ENCODE data around the gene ZFX. TPM values are rescaled to one million over a fixed set of nuclear protein-coding genes. Genes with fewer than 3 reads are reported as not detected.

The ZFX gene
- total and polyA plus RNA-seq, 2 of the 8 experiments (the other 6 are each of a cell fraction or from before 2014, with no cell fraction given), result 2.8 to 22.0 TPM

DNA sequence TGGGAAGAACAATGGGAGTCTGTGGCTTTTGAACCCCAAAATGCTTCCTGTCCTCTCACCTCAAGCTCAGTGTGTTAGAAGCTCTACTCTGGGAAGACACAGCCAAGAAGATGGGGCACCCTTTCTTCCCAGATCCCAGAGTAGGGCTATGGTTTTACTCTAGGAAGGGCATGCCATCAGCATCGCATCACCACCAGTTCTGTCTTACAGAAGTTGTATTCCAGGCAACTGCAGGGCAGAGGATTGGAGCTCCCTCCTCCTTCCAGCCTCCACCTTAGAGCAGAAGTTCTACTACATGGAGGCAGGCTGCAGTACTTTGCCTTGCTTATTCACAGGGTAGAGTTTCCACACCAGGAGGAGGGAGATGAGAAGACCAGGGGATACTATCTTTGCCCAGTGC is 18.1 kb upstream of the ZFX start (continued):
- TF ChIP-seq SIN3A (conservative IDR thresholded peaks at IDR 0.05 in 1 of 2, IDR thresholded peaks at IDR 0.05 in 1 of 2; ENCODE audit: low read depth in 1 of 2, low read length in 2 of 2), result no peak
- TF ChIP-seq, protein P1, sequence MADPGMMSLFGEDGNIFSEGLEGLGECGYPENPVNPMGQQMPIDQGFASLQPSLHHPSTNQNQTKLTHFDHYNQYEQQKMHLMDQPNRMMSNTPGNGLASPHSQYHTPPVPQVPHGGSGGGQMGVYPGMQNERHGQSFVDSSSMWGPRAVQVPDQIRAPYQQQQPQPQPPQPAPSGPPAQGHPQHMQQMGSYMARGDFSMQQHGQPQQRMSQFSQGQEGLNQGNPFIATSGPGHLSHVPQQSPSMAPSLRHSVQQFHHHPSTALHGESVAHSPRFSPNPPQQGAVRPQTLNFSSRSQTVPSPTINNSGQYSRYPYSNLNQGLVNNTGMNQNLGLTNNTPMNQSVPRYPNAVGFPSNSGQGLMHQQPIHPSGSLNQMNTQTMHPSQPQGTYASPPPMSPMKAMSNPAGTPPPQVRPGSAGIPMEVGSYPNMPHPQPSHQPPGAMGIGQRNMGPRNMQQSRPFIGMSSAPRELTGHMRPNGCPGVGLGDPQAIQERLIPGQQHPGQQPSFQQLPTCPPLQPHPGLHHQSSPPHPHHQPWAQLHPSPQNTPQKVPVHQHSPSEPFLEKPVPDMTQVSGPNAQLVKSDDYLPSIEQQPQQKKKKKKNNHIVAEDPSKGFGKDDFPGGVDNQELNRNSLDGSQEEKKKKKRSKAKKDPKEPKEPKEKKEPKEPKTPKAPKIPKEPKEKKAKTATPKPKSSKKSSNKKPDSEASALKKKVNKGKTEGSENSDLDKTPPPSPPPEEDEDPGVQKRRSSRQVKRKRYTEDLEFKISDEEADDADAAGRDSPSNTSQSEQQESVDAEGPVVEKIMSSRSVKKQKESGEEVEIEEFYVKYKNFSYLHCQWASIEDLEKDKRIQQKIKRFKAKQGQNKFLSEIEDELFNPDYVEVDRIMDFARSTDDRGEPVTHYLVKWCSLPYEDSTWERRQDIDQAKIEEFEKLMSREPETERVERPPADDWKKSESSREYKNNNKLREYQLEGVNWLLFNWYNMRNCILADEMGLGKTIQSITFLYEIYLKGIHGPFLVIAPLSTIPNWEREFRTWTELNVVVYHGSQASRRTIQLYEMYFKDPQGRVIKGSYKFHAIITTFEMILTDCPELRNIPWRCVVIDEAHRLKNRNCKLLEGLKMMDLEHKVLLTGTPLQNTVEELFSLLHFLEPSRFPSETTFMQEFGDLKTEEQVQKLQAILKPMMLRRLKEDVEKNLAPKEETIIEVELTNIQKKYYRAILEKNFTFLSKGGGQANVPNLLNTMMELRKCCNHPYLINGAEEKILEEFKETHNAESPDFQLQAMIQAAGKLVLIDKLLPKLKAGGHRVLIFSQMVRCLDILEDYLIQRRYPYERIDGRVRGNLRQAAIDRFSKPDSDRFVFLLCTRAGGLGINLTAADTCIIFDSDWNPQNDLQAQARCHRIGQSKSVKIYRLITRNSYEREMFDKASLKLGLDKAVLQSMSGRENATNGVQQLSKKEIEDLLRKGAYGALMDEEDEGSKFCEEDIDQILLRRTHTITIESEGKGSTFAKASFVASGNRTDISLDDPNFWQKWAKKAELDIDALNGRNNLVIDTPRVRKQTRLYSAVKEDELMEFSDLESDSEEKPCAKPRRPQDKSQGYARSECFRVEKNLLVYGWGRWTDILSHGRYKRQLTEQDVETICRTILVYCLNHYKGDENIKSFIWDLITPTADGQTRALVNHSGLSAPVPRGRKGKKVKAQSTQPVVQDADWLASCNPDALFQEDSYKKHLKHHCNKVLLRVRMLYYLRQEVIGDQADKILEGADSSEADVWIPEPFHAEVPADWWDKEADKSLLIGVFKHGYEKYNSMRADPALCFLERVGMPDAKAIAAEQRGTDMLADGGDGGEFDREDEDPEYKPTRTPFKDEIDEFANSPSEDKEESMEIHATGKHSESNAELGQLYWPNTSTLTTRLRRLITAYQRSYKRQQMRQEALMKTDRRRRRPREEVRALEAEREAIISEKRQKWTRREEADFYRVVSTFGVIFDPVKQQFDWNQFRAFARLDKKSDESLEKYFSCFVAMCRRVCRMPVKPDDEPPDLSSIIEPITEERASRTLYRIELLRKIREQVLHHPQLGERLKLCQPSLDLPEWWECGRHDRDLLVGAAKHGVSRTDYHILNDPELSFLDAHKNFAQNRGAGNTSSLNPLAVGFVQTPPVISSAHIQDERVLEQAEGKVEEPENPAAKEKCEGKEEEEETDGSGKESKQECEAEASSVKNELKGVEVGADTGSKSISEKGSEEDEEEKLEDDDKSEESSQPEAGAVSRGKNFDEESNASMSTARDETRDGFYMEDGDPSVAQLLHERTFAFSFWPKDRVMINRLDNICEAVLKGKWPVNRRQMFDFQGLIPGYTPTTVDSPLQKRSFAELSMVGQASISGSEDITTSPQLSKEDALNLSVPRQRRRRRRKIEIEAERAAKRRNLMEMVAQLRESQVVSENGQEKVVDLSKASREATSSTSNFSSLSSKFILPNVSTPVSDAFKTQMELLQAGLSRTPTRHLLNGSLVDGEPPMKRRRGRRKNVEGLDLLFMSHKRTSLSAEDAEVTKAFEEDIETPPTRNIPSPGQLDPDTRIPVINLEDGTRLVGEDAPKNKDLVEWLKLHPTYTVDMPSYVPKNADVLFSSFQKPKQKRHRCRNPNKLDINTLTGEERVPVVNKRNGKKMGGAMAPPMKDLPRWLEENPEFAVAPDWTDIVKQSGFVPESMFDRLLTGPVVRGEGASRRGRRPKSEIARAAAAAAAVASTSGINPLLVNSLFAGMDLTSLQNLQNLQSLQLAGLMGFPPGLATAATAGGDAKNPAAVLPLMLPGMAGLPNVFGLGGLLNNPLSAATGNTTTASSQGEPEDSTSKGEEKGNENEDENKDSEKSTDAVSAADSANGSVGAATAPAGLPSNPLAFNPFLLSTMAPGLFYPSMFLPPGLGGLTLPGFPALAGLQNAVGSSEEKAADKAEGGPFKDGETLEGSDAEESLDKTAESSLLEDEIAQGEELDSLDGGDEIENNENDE (IDR thresholded peaks at IDR 0.05; ENCODE audit: insufficient replicate concordance, low read length), result no peak

Data from H1 (cell line).